OCI-LY3 (cell line): Measurements from ENCODE around the gene RAD18.

ENCODE experiments used
- EZH2phosphoT487 ChIP-seq: fragments of 200-600 bp; shearing (Covaris generic); IDR thresholded peaks from 2 replicates; pipeline ENCODE4 v1.6.1; 2018; ENCODE audit warnings: antibody characterized with exemption, mixed run types, low read depth
- TF ChIP-seq, protein P1 (sequence below): fragments of 200-600, 300-600 bp; sonication (generic); IDR thresholded peaks from 2 replicates; pipeline ENCODE4 v1.5.1; 2014; ENCODE audit warnings: antibody characterized with exemption, low read length, low read depth

- TF ChIP-seq, protein P1, sequence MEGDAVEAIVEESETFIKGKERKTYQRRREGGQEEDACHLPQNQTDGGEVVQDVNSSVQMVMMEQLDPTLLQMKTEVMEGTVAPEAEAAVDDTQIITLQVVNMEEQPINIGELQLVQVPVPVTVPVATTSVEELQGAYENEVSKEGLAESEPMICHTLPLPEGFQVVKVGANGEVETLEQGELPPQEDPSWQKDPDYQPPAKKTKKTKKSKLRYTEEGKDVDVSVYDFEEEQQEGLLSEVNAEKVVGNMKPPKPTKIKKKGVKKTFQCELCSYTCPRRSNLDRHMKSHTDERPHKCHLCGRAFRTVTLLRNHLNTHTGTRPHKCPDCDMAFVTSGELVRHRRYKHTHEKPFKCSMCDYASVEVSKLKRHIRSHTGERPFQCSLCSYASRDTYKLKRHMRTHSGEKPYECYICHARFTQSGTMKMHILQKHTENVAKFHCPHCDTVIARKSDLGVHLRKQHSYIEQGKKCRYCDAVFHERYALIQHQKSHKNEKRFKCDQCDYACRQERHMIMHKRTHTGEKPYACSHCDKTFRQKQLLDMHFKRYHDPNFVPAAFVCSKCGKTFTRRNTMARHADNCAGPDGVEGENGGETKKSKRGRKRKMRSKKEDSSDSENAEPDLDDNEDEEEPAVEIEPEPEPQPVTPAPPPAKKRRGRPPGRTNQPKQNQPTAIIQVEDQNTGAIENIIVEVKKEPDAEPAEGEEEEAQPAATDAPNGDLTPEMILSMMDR: no peak
- no peak for TF ChIP-seq EZH2phosphoT487
Measured at GRCh38 chr3:8879347-8879944, 83.8 kb downstream of the RAD18 start.
